Testis (tissue), 3 donors: ENCODE results near the gene OSTN. TPM values are rescaled to one million over a fixed set of nuclear protein-coding genes. Genes with fewer than 3 reads are reported as not detected.

Experiments
- DNase-seq: peaks from one replicate; pipeline ENCODE4 v3.0.0-alpha.2; 2019
- H3K27ac ChIP-seq, 2 donors: fragments of 200-600 bp; sonication (generic); one replicate each; pipeline ENCODE4 v1.5.1; 2019
- H3K27me3 ChIP-seq: fragments of 200-600 bp; sonication (generic); one replicate; pipeline ENCODE4 v1.5.1; 2019
- H3K36me3 ChIP-seq: fragments of 200-600 bp; sonication (generic); one replicate; pipeline ENCODE4 v1.5.1; 2017; ENCODE audit warnings: low read depth; ENCODE audit errors: missing control alignments
- H3K4me1 ChIP-seq: fragments of 200-600 bp; sonication (generic); one replicate; pipeline ENCODE4 v1.5.1; 2019
- H3K4me3 ChIP-seq, 2 donors: fragments of 200-600 bp; sonication (generic); one replicate each; pipeline ENCODE4 v1.5.1; 2017 to 2019
- H3K9me3 ChIP-seq: fragments of 200-600 bp; sonication (generic); one replicate; pipeline ENCODE4 v1.5.1; 2017
- CTCF ChIP-seq, 3 experiments: fragments of 450-650 bp in 2 of 3; fragments of 200-600 bp in 1 of 3; sonication (generic) in 1 of 3; IDR thresholded peaks; one replicate each; pipeline ENCODE4 v1.5.1; 2016 to 2019; ENCODE audit warnings: antibody characterized with exemption in 3 of 3, mild to moderate bottlenecking in 2 of 3, moderate library complexity in 1 of 3
- POLR2A ChIP-seq: fragments of 450-650 bp; IDR thresholded peaks from one replicate; pipeline ENCODE4 v1.6.1; 2017; ENCODE audit warnings: antibody characterized with exemption, mild to moderate bottlenecking, moderate library complexity
- WGBS, 2 donors: methylation state at CpG; one replicate each; pipeline ENCODE4 v1.1.5; 2018; 5-methylcytosine and 5-hydroxymethylcytosine counted together
- intact Hi-C: fragments of 100-400 bp; cut with DNase I; formaldehyde crosslinking; loops from one replicate; pipeline ENCODE4 v1.15.1; 2023; ENCODE audit warnings: low total_unique reads
- polyA plus RNA-seq: library from polyadenylated mRNA; stranded (reverse); fragments of 350-450 nt; fragmentation: Illumina TruSeq; extraction: RNeasy Lipid Tissue Mini Kit (QIAGEN cat#74804); gene quantifications from one replicate; pipeline ENCODE4 v1.2.3, GENCODE V29; 2014; ENCODE audit warnings: low read depth, low replicate concordance; ENCODE audit not compliant: insufficient read depth
- total RNA-seq, 2 donors: library from RNA; depleted of rRNA; stranded (reverse); fragments of >200 nt; gene quantifications; one replicate each; pipeline ENCODE4 v1.2.3, GENCODE V29; 2016

Gene OSTN
- total and polyA plus RNA-seq, 3 donors from 2014 or later = 0.16 TPM; not detected in 2

GRCh38 chr3:191280882-191281281 lies 81.8 kb downstream of the OSTN start:
- Histone ChIP-seq H3K9me3 (no peaks in the 10 kb centered on the region), H3K27me3 (no peaks in the 10 kb centered on the region), H3K4me1 (no peaks in the 10 kb centered on the region), H3K27ac (no peak overlapping the region), H3K36me3 (no peaks in the 10 kb centered on the region), H3K4me3 (no peak overlapping the region)
- no peak for TF ChIP-seq POLR2A
- no peak for TF ChIP-seq CTCF (IDR thresholded peaks at IDR 0.05)
- no peak for DNase-seq
- intact Hi-C loops = no loop called here

- TF ChIP-seq CTCF (IDR thresholded peaks at IDR 0.05) (no peak), POLR2A (no peak)
- 60 to 70% methylated on average over 4 of the region's 4 CpGs for WGBS, 2 donors
Measured at GRCh38 chr3:191282251-191283185, 83.5 kb downstream of the OSTN start.

GRCh38 chr3:191283400-191283799 lies 84.4 kb downstream of the OSTN start:
- 90 to 97% methylated on average over 2 of the region's 2 CpGs for WGBS, 2 donors
- Histone ChIP-seq H3K27ac (no peak overlapping the region), H3K27me3 (no peaks in the 10 kb centered on the region), H3K4me3 (no peak overlapping the region), H3K4me1 (no peaks in the 10 kb centered on the region), H3K36me3 (no peaks in the 10 kb centered on the region), H3K9me3 (no peaks in the 10 kb centered on the region)
- DNase-seq = no peak
- TF ChIP-seq CTCF (IDR thresholded peaks at IDR 0.05) = no peak
- no peak for TF ChIP-seq POLR2A
- intact Hi-C loops = no loop called here

More at GRCh38 chr3:191282251-191283185, 83.5 kb downstream of the OSTN start:
- Histone ChIP-seq H3K36me3 (no peaks in the 10 kb centered on the region), H3K4me1 (no peaks in the 10 kb centered on the region), H3K27me3 (no peaks in the 10 kb centered on the region), H3K9me3 (no peaks in the 10 kb centered on the region), H3K27ac (no peak overlapping the region), H3K4me3 (no peak overlapping the region)
- intact Hi-C loops = no loop called here
- DNase-seq = no peak

GRCh38 chr3:191290311-191291025 lies 91.4 kb downstream of the OSTN start:
- H3K27me3 ChIP-seq = no peaks in the 10 kb centered on the region
- H3K4me3 ChIP-seq = no peak overlapping the region
- H3K9me3 ChIP-seq = no peaks in the 10 kb centered on the region
- intact Hi-C loops = no loop called here
- H3K4me1 ChIP-seq = no peaks in the 10 kb centered on the region
- H3K27ac ChIP-seq = no peak overlapping the region
- no peak for TF ChIP-seq POLR2A
- TF ChIP-seq CTCF (IDR thresholded peaks at IDR 0.05) = no peak
- H3K36me3 ChIP-seq = no peaks in the 10 kb centered on the region
- WGBS, 2 donors = 67 to 71% methylated on average over 4 of the region's 4 CpGs
- no peak for DNase-seq
